Neutrophil (primary cell): ENCODE data around the gene KIF26B.

Experiments
- H3K27ac ChIP-seq: fragments of 200-600 bp; sonication (generic); 2 replicates; pipeline ENCODE4 v1.5.1; 2016; ENCODE audit warnings: mild to moderate bottlenecking, moderate library complexity
- H3K27me3 ChIP-seq: fragments of 200-600 bp; sonication (generic); 2 replicates; pipeline ENCODE4 v1.6.0; 2016; ENCODE audit warnings: mild to moderate bottlenecking
- H3K36me3 ChIP-seq: fragments of 200-600 bp; sonication (generic); 2 replicates; pipeline ENCODE4 v1.5.1; 2017
- H3K4me1 ChIP-seq, 2 experiments: fragments of 200-600 bp in 1 of 2; sonication (generic) in 1 of 2; 1 replicate in 1 of 2; 2 replicates in 1 of 2; pipeline versions ENCODE4 v1.5.1 to v1.6.1; 2013 to 2016; ENCODE audit warnings: low read depth in 1 of 2, low read length in 1 of 2, mild to moderate bottlenecking in 1 of 2, moderate library complexity in 1 of 2; ENCODE audit not compliant: control insufficient read depth in 1 of 2, insufficient read depth in 1 of 2
- H3K4me3 ChIP-seq, 2 experiments: fragments of 200-600 bp in 1 of 2; sonication (generic) in 1 of 2; 1 replicate in 1 of 2; 2 replicates in 1 of 2; pipeline ENCODE4 v1.5.1; 2013 to 2016; ENCODE audit warnings: low read depth in 1 of 2, low read length in 1 of 2, mild to moderate bottlenecking in 1 of 2, moderate library complexity in 1 of 2
- H3K9me3 ChIP-seq: fragments of 200-600 bp; sonication (generic); 2 replicates; pipeline ENCODE4 v1.5.1; 2016
- TF ChIP-seq, protein P1 (sequence below): fragments of 200-600 bp; sonication (generic); IDR thresholded peaks from 2 replicates; pipeline ENCODE4 v1.5.1; 2016; ENCODE audit warnings: antibody characterized with exemption

KIF26B gene

GRCh38 chr1:245390975-245391374, 236.2 kb downstream of the KIF26B start:
- peaks cover 9% of the 10 kb centered on the region for H3K27me3 ChIP-seq
- TF ChIP-seq, protein P1, sequence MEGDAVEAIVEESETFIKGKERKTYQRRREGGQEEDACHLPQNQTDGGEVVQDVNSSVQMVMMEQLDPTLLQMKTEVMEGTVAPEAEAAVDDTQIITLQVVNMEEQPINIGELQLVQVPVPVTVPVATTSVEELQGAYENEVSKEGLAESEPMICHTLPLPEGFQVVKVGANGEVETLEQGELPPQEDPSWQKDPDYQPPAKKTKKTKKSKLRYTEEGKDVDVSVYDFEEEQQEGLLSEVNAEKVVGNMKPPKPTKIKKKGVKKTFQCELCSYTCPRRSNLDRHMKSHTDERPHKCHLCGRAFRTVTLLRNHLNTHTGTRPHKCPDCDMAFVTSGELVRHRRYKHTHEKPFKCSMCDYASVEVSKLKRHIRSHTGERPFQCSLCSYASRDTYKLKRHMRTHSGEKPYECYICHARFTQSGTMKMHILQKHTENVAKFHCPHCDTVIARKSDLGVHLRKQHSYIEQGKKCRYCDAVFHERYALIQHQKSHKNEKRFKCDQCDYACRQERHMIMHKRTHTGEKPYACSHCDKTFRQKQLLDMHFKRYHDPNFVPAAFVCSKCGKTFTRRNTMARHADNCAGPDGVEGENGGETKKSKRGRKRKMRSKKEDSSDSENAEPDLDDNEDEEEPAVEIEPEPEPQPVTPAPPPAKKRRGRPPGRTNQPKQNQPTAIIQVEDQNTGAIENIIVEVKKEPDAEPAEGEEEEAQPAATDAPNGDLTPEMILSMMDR: no peak
- no peaks in the 10 kb centered on the region for H3K9me3 ChIP-seq
- H3K27ac ChIP-seq: no peak overlapping the region
- H3K36me3 ChIP-seq: no peaks in the 10 kb centered on the region
- no peak overlapping the region for H3K4me3 ChIP-seq
- no peaks in the 10 kb centered on the region for H3K4me1 ChIP-seq

DNA sequence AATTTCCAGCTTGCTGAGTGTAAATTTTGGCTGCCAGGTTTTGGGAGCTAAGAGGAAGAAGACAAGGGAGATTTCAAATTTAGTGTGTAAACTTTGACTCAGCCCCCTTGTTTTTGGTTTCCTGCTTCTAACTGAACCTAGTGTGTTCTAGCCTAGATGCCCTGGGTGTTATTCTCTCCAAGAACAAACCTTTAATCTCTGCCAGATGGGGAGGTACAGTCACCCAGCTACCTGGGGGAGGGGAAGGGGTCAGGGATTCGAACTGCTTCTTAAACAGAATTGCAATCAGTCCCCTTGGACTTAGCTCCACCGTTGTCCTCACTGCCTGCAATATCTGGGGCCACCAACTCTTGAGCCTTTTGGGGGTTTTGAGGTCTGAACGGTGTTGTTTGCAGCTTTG, 238.9 kb downstream of the KIF26B start:
- TF ChIP-seq, protein P1: no peak
- H3K4me3 ChIP-seq: no peak overlapping the region
- no peaks in the 10 kb centered on the region for H3K4me1 ChIP-seq
- no peaks in the 10 kb centered on the region for H3K27me3 ChIP-seq
- no peaks in the 10 kb centered on the region for H3K36me3 ChIP-seq
- H3K27ac ChIP-seq: no peak overlapping the region
- H3K9me3 ChIP-seq: no peaks in the 10 kb centered on the region

- no peak overlapping the region for H3K4me3 ChIP-seq
- H3K27me3 ChIP-seq: no peaks in the 10 kb centered on the region
- H3K4me1 ChIP-seq: no peaks in the 10 kb centered on the region
- TF ChIP-seq, protein P1: no peak
- H3K9me3 ChIP-seq: no peaks in the 10 kb centered on the region
- no peaks in the 10 kb centered on the region for H3K36me3 ChIP-seq
- H3K27ac ChIP-seq: no peak overlapping the region
Observed at GRCh38 chr1:245395680-245396079, 240.9 kb downstream of the KIF26B start.

DNA sequence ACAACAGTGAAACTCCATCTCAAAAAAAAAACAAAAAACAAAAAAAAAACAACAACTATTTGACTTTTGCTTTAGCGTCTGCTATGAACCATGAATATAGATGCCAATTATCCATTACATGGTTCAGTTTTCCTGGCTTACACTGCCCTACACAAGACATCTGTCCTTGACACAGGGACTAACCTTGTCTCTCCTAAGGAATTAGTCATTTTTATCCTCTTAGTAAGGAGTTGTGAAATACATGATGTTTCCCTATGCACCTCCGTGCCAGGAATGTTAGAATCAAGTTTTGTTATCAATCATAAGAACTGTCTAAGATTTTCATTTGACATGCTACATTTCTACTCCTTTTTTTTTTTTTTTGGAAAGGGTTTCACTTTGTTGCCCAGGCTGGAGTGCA, 241.8 kb downstream of the KIF26B start:
- Histone ChIP-seq H3K36me3 (no peaks in the 10 kb centered on the region), H3K27ac (no peak overlapping the region), H3K27me3 (no peaks in the 10 kb centered on the region), H3K4me1 (no peaks in the 10 kb centered on the region), H3K9me3 (no peaks in the 10 kb centered on the region), H3K4me3 (no peak overlapping the region)
- TF ChIP-seq, protein P1: no peak

GRCh38 chr1:245397771-245398170, 243.0 kb downstream of the KIF26B start:
- no peaks in the 10 kb centered on the region for H3K4me1 ChIP-seq
- no peaks in the 10 kb centered on the region for H3K27me3 ChIP-seq
- H3K9me3 ChIP-seq: no peaks in the 10 kb centered on the region
- TF ChIP-seq, protein P1: no peak
- no peak overlapping the region for H3K4me3 ChIP-seq
- no peak overlapping the region for H3K27ac ChIP-seq
- no peaks in the 10 kb centered on the region for H3K36me3 ChIP-seq

- H3K4me3 ChIP-seq: no peak overlapping the region
- H3K36me3 ChIP-seq: no peaks in the 10 kb centered on the region
- H3K4me1 ChIP-seq: no peaks in the 10 kb centered on the region
- TF ChIP-seq, protein P1: no peak
- H3K9me3 ChIP-seq: no peaks in the 10 kb centered on the region
- H3K27me3 ChIP-seq: no peaks in the 10 kb centered on the region
- H3K27ac ChIP-seq: no peak overlapping the region
Observed at GRCh38 chr1:245398180-245398579, 243.4 kb downstream of the KIF26B start.
